ENCODE results near the gene ALK. TPM values are rescaled to one million over a fixed set of nuclear protein-coding genes. Genes with fewer than 3 reads are reported as not detected.
A peak's percentile ranks its signal among the peaks of the same experiment; 100 is the strongest.

The ALK gene
- total RNA-seq, 1 experiment from 2014 or later: not detected

GRCh38 chr2:29725610-29726009 lies 195.8 kb downstream of the ALK start:
- Histone ChIP-seq H3K18ac (ENCODE audit: insufficient read length, low read depth, low read length) (no peak overlapping the region), H2AFZ (ENCODE audit: low read length) (no peak overlapping the region), H3K9me3 (ENCODE audit: control insufficient read depth, low read depth, low read length) (no peaks in the 10 kb centered on the region), H3T11ph (ENCODE audit: low read length) (no peak overlapping the region), H3K4ac (ENCODE audit: low read depth, low read length) (no peak overlapping the region), H3K4me2 (ENCODE audit: insufficient read depth, insufficient read length, low read length) (no peak overlapping the region), H3K14ac (ENCODE audit: insufficient read depth, low read length) (no peak overlapping the region), H2AK5ac (ENCODE audit: insufficient read length, low read length) (no peak overlapping the region), H4K91ac (ENCODE audit: insufficient read length, low read depth, low read length) (no peak overlapping the region), H2BK5ac (ENCODE audit: insufficient read length, low read length) (no peak overlapping the region), H2BK120ac (ENCODE audit: low read depth, low read length, poor library complexity, severe bottlenecking) (no peak overlapping the region), H3K4me1 (ENCODE audit: insufficient read depth, low read length) (no peaks in the 10 kb centered on the region; the same call in 1 of the 2 replicates), H3K23me2 (ENCODE audit: insufficient read length, low read depth, low read length, poor library complexity, severe bottlenecking) (no peaks in the 10 kb centered on the region), H2BK12ac (ENCODE audit: insufficient read length, low read depth, low read length) (no peak overlapping the region), H3K9ac (ENCODE audit: extremely low read depth, insufficient read length, low read length) (no peak overlapping the region), H3K23ac (ENCODE audit: insufficient read length, low read depth, low read length) (no peak overlapping the region), H4K20me1 (ENCODE audit: control insufficient read depth, insufficient read depth, insufficient read length) (no peaks in the 10 kb centered on the region), H3K79me2 (ENCODE audit: insufficient read depth, low read length) (no peaks in the 10 kb centered on the region), H3K56ac (ENCODE audit: insufficient read length, low read depth, low read length) (no peak overlapping the region), H3K27me3 (ENCODE audit: insufficient read depth, low read length) (no peaks in the 10 kb centered on the region), H2BK20ac (ENCODE audit: low read depth, low read length, poor library complexity, severe bottlenecking) (no peak overlapping the region), H3K27ac (ENCODE audit: insufficient read length, low read depth, low read length) (no peak overlapping the region), H3K79me1 (ENCODE audit: insufficient read depth, low read depth, low read length, poor library complexity, severe bottlenecking) (no peaks in the 10 kb centered on the region), H4K8ac (replicated peaks; ENCODE audit: insufficient read length, low read depth, low read length) (no peak overlapping the region), H2BK15ac (ENCODE audit: low read depth, low read length) (no peak overlapping the region), H4K5ac (ENCODE audit: insufficient read length, low read depth, low read length) (no peak overlapping the region)
- TF ChIP-seq CTCF (conservative IDR thresholded peaks at IDR 0.05): no peak
- no peak for DNase-seq
- peak overlapping the region in 1 of 3 experiments; percentile 19; a peak in 1 of 7 replicates for H3K27ac Mint-ChIP-seq
- H3K36me3 Mint-ChIP-seq (ENCODE audit: insufficient read depth in 1 of 3, low read depth in 3 of 3): no peaks in the 10 kb centered on the region
- peaks cover 7% of the 10 kb centered on the region in 2 experiments; a peak in 3 of 4 replicates for H3K4me1 Mint-ChIP-seq
- WGBS (ENCODE audit: extremely low coverage, insufficient read length, low lambda C conversion rate): no CpG with 5 or more reads among the region's 2 CpGs
- no peaks in the 10 kb centered on the region; the same call in none of the 2 replicates for H3K27me3 Mint-ChIP-seq (ENCODE audit: low read depth)
- peaks cover 0 to 3% of the 10 kb centered on the region in 2 experiments; a peak in 1 of 5 replicates for H3K9me3 Mint-ChIP-seq
- no peak overlapping the region for H3K4me3 Mint-ChIP-seq
